Measurements from ENCODE around the gene MICU1.
"Not testable (repeated sequence)": the region's sequence is repeated elsewhere in the genome, so short reads cannot be mapped to it uniquely, and the experiment has no call there.

Gene MICU1

DNA sequence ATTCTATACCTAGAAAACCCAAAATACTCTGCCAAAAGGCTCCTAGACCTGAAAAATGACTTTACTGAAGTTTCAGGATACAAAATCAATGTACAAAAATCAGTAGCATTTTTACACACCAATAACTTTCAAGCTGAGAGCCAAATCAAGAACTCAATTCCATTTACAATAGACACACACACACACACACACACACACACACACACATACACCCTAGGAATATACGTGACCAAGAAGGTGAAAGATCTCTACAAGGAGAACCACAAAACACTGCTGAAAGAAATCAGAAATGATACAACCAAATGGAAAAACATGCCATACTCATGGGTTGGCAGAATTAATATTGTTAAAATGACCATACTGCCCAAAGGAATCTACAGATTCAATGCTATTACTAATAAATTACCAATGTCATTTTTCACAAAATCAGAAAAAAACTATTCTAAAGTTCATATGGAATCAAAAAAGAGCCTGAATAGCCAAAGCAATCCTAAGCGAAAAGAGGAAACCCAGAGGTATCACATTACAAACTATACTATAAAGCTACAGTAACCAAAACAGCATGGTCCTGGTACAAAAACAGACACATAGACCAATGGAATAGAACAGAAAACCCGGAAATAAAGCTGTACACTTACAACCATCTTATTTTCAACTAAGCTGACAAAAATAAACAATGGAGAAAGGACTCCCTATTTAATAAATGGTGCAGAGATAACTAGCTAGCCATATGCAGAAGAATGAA, 122.0 kb downstream of the MICU1 start:
- DNase-seq, result no peak

- no peak for DNase-seq
Observed at GRCh38 chr10:72503241-72503640, 122.6 kb downstream of the MICU1 start.

- DNase-seq, result no peak
Observed at GRCh38 chr10:72502581-72502980, 123.3 kb downstream of the MICU1 start.

DNA sequence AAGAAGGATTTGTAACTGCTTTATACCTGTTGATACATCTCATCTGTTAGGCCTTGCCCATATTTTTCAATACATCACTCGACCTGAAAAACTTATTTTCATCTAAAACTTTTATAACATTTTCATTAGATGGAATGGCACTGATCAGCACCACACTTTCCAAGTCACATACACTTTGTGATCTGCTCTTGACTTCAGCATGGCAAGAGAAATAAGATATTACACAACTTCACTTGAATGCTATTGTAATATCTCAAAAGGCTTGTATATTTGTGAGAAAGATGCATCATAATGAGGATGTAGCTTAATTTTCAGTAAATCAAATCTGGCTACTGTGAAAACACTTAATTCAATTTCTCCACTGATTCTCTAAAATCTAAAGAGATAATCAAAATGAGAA, 126.2 kb downstream of the MICU1 start:
- DNase-seq, result no peak

GRCh38 chr10:72490951-72491350, 134.9 kb downstream of the MICU1 start:
- no peak for DNase-seq

- no peak for DNase-seq
Observed at GRCh38 chr10:72487521-72487920, 138.4 kb downstream of the MICU1 start.

DNA sequence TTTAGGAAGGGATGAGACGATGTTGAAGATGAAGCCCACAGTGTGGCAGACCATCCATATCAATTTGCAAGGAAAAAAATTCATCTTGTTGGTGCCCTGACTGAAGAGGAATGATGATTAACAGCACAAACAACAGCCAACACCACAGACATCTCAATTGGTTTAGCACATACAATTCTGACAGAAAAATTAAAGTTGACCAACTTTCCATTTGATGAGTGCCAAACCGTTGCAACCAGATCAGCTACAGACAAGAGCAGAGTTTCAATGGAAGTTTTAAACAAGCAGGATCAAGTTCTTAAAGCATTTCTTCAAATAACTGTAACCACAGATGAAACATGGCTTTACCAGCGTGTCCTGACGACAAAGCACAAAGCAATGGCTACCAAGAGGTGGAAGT, 138.8 kb downstream of the MICU1 start:
- DNase-seq, result no peak

DNA sequence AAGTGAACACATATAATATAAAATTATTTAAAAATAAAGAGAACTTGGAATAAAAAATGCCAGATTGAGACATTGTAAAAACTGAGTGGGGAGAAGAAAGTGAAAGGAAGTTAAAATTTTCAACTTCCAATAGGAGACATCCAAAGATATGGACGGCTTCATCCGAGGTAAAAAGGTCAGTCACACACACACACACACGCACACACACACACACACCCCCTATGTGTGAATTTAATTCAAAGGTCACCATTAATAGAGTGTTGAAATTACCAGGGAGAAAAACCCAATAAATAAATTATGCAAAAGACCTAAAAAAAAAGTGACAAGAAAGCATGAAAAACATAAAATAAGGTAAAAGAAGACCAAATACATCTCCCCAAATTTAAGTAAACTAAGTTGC, 140.2 kb downstream of the MICU1 start:
- no peak for DNase-seq

DNA sequence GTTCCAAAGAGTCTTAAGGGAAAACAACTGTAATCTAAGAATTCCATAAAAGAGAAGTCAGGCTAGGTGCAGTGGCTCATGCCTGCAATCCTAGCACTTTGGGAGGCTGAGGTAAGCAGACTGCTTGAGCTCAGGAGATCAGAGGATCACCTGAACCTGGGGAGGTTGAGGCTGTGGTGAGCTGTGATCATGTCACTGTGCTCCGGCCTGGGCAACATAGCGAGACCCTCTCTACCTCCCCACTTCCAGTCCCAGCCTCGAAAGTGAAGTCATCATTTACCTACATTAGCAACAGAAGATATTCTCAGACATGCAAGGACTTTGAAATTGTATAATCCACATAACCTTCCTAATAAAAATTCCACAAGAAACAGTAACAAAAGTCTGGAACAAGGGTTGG, 141.4 kb downstream of the MICU1 start:
- DNase-seq, result no peak

DNA sequence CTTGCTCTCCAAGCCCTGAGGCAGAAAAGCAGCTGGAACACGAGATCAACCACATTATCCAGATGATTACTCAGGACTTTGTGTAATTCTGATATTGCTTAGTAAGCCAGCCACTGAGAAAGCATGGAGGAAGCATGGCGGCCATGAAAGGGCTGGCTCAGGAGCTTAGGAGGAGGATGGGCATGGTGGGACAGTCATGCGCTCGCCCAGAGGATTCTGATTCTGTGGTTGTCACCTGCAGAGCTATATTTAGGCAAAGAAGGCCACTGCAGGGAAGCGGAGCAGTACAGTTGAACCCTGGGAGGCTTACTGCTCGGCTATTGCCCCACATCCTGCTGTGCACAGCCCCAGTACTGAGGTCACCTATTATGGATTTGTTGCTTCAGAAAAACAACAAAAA, 142.4 kb downstream of the MICU1 start:
- no peak for DNase-seq

DNA sequence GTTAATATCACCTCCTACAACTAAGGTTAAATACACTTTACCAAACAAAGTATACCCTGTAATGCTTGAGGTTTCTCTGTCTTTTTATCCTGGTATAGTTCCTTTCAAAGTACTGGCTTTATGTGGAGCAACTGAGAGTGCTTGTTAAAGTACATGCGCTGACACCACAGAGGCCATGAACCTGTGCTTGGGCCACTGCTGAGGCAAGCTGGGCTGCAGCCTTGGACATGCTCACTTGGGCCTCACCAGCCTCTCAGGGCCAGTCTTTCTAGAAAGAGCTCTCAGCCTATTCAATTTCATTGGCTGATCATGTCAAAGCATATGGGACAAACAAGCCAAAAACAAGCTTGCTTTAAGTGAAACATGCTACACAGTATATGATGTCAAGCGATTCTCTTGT, 145.0 kb downstream of the MICU1 start:
- DNase-seq, result no peak

DNA sequence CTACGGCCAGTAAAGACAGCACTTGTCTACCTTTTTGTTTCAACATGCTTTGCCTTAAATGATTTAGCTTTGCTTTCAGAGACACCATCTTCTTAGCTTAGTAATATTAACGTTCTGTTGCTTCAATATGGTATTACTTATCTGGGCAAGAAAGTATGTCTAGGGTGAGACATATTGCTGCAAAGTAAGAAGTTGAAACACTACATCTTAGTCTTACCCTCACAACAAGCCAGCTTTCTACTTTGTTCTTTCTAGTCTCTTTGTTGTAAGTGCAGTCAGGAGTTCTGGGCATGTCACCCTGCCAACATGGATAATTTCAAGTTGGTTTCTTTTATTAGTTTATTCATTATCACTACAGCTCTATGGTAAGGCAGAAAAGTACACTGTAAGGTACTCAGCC, 148.4 kb downstream of the MICU1 start:
- DNase-seq, result no peak

- no peak for DNase-seq
Observed at GRCh38 chr10:72472306-72472705, 153.6 kb downstream of the MICU1 start.

DNA sequence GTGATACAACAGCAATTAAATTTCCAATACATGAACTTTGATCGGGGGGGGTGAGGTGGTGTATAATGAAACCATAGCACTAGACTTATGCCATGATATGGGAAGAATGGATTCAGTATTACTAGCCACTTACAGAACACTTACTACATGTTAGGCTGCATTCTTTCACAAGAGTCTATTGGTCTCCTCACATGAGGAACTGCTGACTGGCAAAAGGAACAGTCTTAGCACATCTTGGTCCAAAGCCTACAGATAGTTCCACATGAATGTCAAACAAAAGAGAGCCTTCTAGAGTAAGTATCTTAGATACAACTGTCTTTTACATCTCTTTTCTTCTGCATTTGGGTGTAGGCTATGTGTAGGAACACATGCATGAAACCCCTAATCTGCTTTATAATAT, 155.2 kb downstream of the MICU1 start:
- no peak for DNase-seq

DNA sequence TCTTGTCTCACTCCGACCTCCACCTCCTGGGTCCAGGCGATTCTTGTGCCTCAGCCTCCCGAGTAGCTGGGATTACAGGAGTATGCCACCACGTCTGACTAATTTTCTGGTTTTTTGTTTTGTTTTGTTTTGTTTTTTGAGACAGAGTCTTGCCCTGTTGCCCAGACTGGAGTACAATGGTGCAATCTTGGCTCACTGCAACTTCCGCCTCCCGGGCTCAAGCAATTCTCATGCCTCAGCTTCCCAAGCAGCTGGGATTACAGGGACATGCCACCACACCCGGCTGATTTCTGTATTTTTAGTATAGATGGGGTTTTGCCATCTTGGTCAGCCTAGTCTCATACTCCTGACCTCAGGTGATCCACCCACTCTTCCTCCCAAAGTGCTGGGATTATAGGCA, 158.8 kb downstream of the MICU1 start:
- not testable (repeated sequence) for DNase-seq

- DNase-seq, result no peak
Observed at GRCh38 chr10:72466018-72466417, 159.9 kb downstream of the MICU1 start.

DNA sequence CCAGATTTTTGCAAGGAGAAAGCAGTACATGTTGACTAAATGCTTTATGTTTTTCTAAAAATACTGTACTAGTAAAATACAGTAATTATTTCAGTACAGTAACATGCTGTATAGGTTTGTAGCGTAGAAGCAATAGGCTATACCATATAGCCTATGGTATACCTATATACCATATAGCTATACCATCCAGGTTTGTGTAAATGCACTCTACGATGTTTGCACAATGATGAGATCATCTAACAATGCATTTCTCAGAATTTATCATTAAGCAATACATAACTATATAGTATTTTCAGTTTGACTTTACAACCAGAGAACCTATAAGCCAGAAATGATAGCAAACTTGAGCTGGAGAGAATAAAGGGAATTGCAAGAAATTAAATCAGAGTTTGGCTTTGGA, 161.4 kb downstream of the MICU1 start:
- no peak for DNase-seq

DNA sequence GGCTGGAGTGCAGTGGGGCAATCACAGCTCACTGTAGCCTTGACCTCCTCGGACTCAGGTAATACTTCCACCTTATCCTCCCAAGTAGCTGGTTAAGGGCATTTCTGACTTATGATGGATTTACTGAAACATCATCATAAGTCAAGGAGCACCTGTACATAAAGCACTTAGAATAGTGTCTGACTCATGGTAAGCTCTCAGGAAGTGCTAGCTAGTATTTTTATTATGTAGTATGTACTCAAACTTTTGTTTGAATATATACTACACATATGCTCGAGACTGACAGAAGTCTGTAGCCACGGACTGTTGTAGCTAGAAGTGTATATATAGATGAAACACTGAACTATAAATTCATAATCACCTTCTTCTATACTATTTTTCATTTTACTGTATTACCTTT, 163.6 kb downstream of the MICU1 start:
- DNase-seq, result no peak

- no peak for DNase-seq
Observed at GRCh38 chr10:72461085-72461484, 164.8 kb downstream of the MICU1 start.

GRCh38 chr10:72460284-72460876, 165.5 kb downstream of the MICU1 start:
- DNase-seq, result no peak

DNA sequence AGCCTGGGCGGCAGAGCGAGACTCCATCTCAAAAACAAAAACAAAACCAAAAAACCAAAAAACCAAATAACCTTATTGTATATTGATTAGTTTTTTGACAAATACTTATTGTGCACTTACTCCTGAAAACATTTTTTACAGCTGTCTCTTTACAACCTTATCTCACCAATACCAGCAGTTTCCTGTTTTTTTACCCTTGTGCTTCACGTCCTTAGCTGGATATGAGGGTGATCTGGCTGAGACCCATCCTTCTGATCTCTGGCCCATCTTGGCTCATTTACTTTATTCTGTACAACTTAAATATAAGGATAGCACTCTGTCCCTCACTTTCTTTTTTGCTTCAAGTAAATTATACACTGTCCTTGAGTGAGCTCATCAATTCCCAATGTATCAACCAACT, 166.6 kb downstream of the MICU1 start:
- DNase-seq, result no peak

GRCh38 chr10:72455889-72456595, 169.8 kb downstream of the MICU1 start:
- no peak for DNase-seq

GRCh38 chr10:72449941-72450441, 175.9 kb downstream of the MICU1 start:
- DNase-seq, result no peak

- no peak for DNase-seq
Observed at GRCh38 chr10:72445851-72446250, 180.0 kb downstream of the MICU1 start.

Measured in NCI-H1930 (cell line).